ENCODE results near the gene ARHGEF17.

GRCh38 chr11:73293356-73293936 lies 14.6 kb upstream of the ARHGEF17 start:
- TF ChIP-seq POLR2A (IDR thresholded peaks at IDR 0.05) (no peak), EP300 (IDR thresholded peaks at IDR 0.05; ENCODE audit: low read depth) (no peak)

Data from transverse colon (tissue), 1 donor.